ENCODE results near the gene VGF.

The VGF gene

GRCh38 chr7:101165958-101166647 lies 734 bp upstream of the VGF start:
- DNase-seq: no peak

GRCh38 chr7:101164071-101164840 lies 1.1 kb downstream of the VGF start:
- no peak for DNase-seq

DNA sequence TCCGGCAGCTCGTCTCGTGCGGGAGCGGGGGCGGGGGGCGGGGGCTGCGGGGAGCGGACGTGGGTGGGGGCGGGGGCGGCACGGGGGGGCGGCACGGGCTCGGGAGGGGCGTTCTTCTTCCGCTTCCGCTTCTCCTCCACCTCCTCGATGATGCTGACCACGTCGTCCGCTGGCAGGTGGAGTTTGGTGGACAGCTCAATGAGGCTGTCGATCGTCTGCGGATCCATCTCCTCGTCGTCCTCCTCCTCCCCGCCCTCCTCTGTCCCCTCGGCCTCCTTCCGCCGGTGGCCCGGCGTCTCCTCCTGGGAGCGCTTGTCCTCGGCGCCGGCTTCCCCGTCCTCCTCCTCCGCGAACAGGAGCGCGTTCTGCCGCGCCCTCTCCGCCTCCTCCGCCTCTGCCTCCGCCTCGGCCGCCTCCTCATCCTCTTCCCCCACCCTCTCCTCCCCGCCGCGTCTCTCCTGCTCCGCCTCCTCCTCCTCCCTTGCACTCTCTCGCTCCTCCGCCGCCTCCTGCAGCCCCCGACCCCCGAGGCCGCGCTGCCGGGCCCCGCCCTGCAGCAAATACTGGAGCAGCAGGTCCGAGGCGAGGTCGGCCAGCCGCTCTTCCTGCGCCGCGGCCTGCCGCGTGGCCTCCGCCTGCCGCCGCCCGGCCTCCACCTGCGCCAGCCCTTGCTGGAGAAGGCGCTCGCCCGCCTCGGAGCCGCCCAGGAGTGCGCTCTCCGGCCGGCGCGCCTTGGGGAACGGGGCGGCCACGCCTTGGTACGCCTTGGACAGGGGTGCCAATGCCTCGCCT lies 1.9 kb downstream of the VGF start:
- DNase-seq: no peak

GRCh38 chr7:101162551-101163278 lies 2.7 kb downstream of the VGF start:
- DNase-seq: no peak

- DNase-seq: no peak
Observed at GRCh38 chr7:101161692-101162471, 3.5 kb downstream of the VGF start.

DNA sequence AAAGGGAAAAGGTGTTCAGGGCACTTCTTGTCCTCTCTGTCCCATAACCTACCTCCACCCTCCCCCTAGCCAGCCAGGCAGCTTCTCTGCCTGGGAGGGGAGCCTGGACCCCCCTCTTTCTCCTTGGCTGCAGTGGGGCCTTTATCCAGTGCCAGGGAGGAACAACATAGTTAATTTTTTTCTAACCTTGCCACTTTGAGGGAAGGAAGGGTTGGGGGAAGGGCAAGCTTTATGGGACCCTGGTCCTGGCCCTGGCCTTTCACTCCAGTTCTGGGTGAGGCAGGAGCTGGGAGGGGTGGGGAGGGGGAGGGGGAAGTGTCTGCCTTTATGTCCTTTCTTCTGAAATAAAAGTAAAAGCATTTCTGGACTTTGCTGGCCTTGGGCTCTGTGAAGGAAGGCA lies 4.5 kb downstream of the VGF start:
- DNase-seq: no peak

DNA sequence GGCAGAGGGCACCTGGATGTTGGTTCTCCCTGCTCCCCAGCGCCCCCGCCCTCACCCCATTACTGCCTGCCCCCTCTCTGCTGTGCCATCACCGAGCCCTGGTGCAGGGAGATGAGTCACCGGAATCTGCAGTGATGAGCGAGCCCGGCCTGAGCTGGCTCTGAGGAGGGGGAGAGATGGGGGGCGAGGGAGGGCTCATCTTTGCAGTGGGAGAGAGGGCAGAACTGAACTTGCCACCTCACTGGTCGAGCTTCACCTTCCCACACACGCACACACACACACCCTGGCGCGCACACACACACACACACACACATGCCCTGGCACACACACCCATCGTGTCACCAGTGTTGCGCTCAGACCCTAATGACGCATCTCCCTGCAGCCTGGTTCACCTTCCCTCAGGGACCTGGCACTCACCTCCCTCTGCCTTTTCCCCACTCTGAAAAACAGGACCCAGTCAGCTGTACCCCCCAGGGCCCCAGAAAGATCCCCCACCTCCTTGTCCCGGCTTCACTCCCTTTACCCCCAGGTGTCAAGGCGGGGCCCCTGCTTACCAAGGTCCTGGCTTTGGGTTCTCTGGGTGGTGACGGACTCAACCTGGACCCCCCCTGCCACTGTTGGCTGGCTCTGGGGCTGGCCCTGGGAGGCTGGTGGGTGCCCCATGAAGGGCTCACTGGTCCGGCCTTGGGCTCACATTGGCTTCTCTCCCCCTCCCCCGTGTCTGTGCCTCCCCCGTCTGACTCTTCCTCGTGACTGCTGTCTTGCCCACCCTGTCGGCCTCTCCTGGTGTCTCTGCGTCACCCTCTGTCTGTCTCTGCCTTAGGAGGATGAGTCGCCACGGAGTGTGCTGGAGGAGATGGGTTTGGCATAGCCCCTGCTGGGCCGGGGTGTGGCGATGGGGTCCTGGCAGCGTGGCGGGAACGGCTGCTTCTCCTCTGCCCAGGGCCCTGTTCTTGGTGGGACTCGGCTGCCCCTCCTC lies 5.4 kb downstream of the VGF start:
- DNase-seq: no peak

DNA sequence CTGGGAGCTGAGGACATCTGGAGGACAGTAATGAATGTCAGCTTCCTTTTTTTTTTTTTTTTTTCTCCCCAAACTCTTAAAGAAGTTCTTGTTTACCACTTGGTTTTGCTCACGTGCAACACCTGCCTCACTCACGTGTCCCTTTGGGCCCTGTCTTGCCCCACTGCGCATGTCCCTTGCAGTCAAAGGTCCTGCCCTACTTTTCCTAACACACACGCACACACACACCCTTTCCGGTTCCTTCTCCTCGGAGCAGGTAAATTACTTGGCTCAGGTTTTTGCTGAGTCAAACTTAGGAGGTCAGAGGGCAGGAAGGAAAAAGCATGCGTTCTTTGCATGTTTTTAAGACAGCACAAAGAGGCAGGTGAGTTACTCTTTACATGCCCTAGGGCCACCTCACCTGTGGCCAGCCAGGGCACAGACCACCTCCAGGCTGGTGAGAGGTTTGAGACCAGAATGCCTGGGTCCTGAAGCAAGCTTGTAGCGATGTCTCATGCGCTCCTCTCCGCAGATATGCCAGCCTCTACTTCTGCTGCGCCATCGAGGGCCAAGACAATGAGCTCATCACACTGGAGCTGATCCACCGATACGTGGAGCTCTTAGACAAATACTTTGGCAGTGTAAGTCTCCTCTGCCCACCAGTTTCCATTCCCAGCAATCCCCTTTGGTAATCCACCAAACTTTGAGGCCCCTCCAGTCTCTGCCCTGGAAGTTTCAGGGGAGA lies 8.3 kb downstream of the VGF start:
- DNase-seq: no peak

- no peak for DNase-seq
Observed at GRCh38 chr7:101156277-101156676, 9.1 kb downstream of the VGF start.

- no peak for DNase-seq
Observed at GRCh38 chr7:101155303-101155702, 10.1 kb downstream of the VGF start.

DNA sequence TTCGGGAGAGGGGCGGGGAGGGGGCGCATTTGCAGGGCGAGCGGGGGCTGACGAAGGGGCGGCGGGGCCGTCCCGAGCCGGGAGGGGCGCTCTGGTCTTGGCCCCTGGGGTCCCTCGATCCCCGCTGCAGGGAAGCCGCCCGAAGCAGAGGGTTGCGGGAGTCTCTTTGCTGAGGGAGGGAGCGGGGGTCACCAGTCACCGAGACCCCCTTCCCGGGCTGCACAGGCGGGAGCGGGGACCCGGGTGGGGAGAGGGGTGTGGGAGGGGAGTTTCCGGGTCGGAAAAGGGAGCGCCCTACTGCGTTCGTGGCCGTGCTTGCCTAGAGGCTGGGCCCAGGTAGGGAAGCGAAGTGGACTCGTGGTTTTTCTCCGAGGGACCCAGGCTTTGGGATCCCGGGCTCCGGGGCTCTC lies 10.7 kb downstream of the VGF start:
- DNase-seq: no peak

- peak; percentile 92 for DNase-seq
Observed at GRCh38 chr7:101153969-101154692, 11.2 kb downstream of the VGF start, which contains the start of gene AP1S1. AP1S1 (plus strand) TSS chr7:101154476; CDS start chr7:101154515, 39 bp downstream.

DNA sequence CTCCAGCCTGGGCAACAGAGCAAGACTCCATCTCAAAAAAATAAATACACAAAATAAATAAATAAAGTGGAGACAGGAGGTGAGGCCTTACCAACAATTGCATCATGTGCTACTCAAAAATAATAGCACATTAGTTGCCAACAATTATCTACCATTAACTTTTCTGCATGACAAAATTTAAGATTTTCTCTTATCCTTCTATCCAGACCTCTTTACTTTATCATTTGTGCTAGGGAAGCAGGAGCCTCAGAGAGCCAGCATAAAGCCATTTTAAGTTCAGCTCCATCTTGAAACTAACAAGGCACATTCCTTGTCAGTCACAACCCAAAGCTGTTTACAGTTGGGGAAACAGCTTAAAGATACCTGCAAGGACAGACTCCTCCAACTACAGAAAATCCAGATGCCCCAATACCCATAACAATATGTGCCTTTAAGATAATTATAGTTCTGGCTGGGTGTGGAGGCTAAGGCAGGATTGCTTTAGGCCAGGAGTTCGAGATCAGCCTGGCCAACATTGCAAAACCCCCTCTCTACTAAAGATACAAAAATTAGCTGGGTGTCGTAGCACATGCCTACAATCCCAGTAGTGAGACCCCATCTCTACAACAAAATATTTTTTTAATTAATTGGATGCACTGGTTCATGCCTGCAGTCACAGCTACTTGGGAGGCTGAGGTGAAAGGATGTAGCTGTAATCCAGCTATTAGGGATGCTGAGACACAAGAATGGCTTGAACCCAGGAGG lies 13.3 kb downstream of the VGF start:
- no peak for DNase-seq

- no peak for DNase-seq
Observed at GRCh38 chr7:101140746-101141382, 24.5 kb downstream of the VGF start.

- no peak for DNase-seq
Observed at GRCh38 chr7:101140339-101140699, 25.1 kb downstream of the VGF start.

- DNase-seq: peak; percentile 92
Observed at GRCh38 chr7:101138213-101138870, 27.0 kb downstream of the VGF start.

DNA sequence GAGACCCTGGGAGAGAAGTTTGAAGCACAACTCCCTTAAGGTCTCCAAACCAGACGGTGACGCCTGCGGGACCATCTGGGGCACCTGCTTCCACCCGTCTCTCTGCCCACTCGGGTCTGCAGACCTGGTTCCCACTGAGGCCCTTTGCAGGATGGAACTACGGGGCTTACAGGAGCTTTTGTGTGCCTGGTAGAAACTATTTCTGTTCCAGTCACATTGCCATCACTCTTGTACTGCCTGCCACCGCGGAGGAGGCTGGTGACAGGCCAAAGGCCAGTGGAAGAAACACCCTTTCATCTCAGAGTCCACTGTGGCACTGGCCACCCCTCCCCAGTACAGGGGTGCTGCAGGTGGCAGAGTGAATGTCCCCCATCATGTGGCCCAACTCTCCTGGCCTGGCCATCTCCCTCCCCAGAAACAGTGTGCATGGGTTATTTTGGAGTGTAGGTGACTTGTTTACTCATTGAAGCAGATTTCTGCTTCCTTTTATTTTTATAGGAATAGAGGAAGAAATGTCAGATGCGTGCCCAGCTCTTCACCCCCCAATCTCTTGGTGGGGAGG lies 27.6 kb downstream of the VGF start:
- DNase-seq: no peak
